ENCODE data around the gene SMAD2.

The SMAD2 gene

DNA sequence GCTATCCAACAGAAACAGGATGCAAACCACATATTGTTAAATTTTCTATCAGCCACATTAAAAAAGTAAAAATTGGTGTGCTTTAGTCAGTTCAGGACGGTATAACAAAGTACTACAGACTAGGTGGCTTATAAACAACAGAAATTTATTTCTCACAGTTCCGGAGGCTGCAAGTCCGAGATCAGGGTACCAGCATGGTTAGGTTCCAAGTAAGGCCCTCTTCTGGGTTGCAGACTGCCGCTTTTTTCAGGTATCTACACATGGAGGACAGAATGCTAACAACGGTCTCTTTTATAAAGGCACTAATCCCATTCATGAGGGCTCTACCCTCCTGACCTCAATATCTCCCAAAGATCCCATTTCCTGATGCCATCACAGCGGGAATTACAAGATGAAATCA lies 10.5 kb downstream of the SMAD2 start:
- Mint-ChIP-seq H3K4me3 (no peak overlapping the region), H3K4me1 (peaks cover 25% of the 10 kb centered on the region), H3K9me3 (no peaks in the 10 kb centered on the region), H3K27ac (no peak overlapping the region), H3K36me3 (peaks cover 13% of the 10 kb centered on the region), H3K27me3 (no peaks in the 10 kb centered on the region)
- ATAC-seq (ENCODE audit: low read depth) (no peak), DNase-seq (ENCODE audit: low spot score in 2 of 2) (no peak)

DNA sequence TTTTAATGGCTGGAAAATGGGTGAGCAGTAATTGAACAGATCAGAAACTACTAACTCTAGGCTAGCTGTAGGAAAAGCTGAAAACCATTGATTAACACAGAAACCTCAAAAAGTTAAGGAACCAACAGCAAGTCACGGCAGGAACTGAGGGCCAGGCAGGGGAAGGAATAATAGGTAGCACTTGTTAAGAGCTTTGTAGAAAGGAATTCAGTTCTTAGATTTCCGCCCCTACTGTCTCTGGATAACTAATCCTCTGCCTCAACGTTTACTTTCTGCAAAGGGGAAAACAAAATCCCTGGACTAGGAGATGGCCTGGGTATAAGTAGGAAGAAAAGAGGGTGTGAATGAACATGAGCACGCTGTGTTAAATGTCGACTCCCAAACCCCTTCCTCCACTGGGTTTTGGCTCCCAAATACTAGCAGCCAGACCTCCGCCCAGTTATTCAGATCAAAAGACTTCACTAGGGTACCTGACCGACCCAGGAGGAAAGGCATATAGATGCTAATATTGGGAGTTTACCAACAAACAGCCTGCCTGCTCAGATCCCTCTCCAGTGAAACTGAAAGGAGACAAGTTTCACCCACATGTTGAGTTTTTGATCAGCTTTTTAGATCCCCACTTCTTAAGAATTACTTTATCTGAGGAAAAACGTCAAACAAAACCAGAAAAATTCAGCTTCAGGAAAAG lies 12.4 kb downstream of the SMAD2 start:
- Mint-ChIP-seq H3K27me3 (no peaks in the 10 kb centered on the region), H3K27ac (no peak overlapping the region), H3K9me3 (no peaks in the 10 kb centered on the region), H3K4me3 (no peak overlapping the region), H3K36me3 (peaks cover 13% of the 10 kb centered on the region), H3K4me1 (peaks cover 26% of the 10 kb centered on the region)
- DNase-seq (ENCODE audit: low spot score in 2 of 2) (no peak), ATAC-seq (ENCODE audit: low read depth) (no peak)

DNA sequence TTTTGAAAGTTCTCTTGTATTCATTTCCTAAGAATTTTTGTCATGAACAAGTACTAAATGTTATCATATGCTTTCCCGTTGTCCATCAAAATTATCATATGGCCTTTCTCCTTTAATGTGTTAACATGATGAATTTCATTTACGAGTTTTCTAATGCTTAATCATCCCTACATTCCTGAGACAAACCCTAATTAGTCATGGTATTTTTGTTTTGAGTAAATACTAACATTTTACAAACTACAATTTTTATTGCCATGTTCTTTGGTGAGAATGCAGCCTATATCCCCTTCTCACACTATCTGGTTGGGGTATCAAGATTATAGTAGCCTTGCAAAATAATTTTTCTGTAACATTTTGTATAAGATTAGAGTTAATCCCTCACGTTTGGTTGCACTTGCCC lies 14.5 kb downstream of the SMAD2 start:
- H3K27ac Mint-ChIP-seq, result no peak overlapping the region
- ATAC-seq (ENCODE audit: low read depth), result no peak
- H3K4me1 Mint-ChIP-seq, result peaks cover 28% of the 10 kb centered on the region
- no peaks in the 10 kb centered on the region for H3K9me3 Mint-ChIP-seq
- no peak for DNase-seq (ENCODE audit: low spot score in 2 of 2)
- no peak overlapping the region for H3K4me3 Mint-ChIP-seq
- H3K27me3 Mint-ChIP-seq, result no peaks in the 10 kb centered on the region
- H3K36me3 Mint-ChIP-seq, result peaks cover 19% of the 10 kb centered on the region

DNA sequence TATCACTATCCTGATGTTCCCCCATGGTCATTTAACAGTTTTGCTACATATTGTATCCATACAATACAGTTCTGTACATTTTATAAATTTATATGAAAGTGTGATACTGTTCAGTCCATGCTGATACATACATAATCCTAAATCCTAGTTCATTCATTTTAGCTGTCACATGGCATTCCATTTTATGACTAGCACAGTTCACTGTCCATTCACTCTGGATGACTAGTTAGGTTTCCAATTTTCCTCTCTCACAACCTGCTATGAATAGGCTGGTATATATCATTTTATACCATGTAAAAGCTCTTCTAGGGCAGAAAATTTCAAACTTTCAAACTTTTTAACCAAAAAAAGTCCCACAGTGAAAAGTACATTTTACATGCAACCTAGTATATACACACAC lies 15.2 kb downstream of the SMAD2 start:
- Mint-ChIP-seq H3K9me3 (no peaks in the 10 kb centered on the region), H3K4me1 (peaks cover 28% of the 10 kb centered on the region), H3K36me3 (peaks cover 19% of the 10 kb centered on the region), H3K27me3 (no peaks in the 10 kb centered on the region), H3K4me3 (no peak overlapping the region), H3K27ac (no peak overlapping the region)
- DNase-seq (ENCODE audit: low spot score in 2 of 2), result no peak
- no peak for ATAC-seq (ENCODE audit: low read depth)

DNA sequence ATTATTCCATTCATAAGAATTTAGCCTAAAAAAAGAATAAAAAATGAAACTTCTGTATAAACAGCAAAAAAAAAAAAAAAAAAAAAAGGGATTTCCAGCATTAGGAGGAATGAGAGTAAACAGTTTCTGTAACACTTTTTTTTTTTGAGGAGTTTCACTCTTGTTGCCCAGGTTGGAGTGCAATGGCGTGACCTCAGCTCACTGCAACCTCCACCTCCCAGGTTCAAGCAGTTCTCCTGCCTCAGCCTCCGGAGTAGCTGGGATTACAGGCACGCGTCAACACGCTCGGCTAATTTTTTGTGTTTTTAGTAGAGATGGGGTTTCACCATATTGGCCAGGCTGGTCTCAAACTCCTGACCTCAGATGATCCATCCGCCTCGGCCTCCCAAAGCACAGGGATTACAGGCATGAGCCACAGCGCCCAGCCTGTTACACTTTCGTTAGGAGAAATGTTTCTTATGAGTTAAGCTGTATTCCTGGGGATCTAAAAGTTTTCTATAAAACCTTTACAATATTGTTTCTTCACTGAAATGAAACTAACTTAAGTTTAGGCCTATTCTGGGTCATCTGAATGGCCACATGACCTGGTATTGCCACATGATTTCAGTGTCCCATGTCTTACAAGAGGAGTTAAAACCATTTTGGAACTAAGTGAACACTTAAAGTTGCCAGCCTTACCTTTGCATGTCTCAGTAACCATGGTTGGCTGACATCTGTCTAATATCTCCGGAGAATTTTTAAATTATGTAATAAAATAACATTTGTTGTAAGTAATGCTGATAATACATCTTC lies 17.5 kb downstream of the SMAD2 start:
- ATAC-seq (ENCODE audit: low read depth) (no peak), DNase-seq (ENCODE audit: low spot score in 2 of 2) (no peak)
- Mint-ChIP-seq H3K4me1 (peaks cover 27% of the 10 kb centered on the region), H3K4me3 (no peak overlapping the region), H3K9me3 (no peaks in the 10 kb centered on the region), H3K27ac (no peak overlapping the region), H3K27me3 (no peaks in the 10 kb centered on the region), H3K36me3 (peaks cover 25% of the 10 kb centered on the region)

DNA sequence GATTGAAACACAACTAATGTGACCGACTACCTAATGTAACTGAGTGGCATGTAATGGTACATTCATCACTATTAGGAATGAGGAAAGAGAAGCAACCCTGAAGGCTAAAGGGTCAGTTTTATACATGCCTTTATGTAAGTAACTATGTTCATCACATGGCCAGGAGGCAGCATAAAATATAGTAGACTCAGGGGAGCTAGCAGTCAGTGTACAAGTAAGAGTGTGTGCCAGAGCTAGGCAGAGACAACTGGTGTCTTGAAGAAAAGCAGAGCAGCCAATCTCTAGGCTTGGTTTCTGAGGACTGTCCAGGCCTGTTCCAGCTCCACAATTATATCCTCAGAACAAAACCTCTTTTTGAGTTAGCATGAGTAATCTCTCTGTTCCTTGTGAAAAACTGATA lies 18.1 kb downstream of the SMAD2 start:
- Mint-ChIP-seq H3K36me3 (peaks cover 29% of the 10 kb centered on the region), H3K9me3 (no peaks in the 10 kb centered on the region), H3K27ac (no peak overlapping the region), H3K27me3 (no peaks in the 10 kb centered on the region), H3K4me3 (no peak overlapping the region), H3K4me1 (peaks cover 26% of the 10 kb centered on the region)
- ATAC-seq (ENCODE audit: low read depth) (no peak), DNase-seq (ENCODE audit: low spot score in 2 of 2) (no peak)

DNA sequence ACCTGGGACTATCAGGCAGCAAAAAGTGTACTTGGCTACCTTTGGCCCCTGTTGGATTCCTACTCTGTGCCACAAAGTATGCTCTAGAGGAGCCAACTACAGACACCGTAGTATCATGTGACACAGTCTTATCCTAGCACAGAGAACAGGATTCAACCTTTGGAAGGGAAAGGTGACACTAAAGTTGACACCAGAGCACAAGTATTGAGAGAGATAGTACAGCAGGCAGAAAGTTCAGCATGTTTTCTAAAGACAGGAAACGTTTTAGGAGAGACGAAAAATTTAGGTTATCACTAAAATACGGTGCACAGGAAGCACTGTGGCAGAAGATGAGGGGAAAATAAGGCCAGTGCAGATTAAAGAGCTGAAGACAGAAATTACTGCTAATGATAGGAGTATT lies 18.6 kb downstream of the SMAD2 start:
- Mint-ChIP-seq H3K27ac (no peak overlapping the region), H3K27me3 (no peaks in the 10 kb centered on the region), H3K4me3 (no peak overlapping the region), H3K36me3 (peaks cover 32% of the 10 kb centered on the region), H3K9me3 (peaks cover 4% of the 10 kb centered on the region), H3K4me1 (peaks cover 23% of the 10 kb centered on the region)
- no peak for DNase-seq (ENCODE audit: low spot score in 2 of 2)
- no peak for ATAC-seq (ENCODE audit: low read depth)

DNA sequence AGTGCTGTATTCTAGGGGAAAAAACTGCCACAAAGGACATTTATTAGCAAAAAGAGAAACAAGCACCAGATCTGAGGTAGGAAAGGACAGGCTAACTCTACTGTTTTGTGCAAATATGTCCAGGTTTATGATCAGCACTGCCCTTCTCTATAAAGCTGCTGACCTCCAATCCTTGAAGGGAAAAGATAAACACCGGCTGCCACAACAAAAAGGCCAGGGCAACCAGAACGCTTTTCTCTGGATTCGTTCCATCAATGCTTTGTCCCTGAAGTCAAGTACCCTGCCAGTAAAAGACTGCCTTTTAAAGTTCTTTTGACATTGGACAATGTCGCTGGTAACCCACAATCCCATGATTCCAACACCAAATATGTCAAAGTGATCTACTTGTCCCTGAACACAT lies 21.0 kb downstream of the SMAD2 start:
- Mint-ChIP-seq H3K4me1 (peaks cover 15% of the 10 kb centered on the region), H3K27ac (no peak overlapping the region), H3K4me3 (no peak overlapping the region), H3K27me3 (no peaks in the 10 kb centered on the region), H3K36me3 (peaks cover 34% of the 10 kb centered on the region), H3K9me3 (peaks cover 7% of the 10 kb centered on the region)
- ATAC-seq (ENCODE audit: low read depth) (no peak), DNase-seq (ENCODE audit: low spot score in 2 of 2) (no peak)

DNA sequence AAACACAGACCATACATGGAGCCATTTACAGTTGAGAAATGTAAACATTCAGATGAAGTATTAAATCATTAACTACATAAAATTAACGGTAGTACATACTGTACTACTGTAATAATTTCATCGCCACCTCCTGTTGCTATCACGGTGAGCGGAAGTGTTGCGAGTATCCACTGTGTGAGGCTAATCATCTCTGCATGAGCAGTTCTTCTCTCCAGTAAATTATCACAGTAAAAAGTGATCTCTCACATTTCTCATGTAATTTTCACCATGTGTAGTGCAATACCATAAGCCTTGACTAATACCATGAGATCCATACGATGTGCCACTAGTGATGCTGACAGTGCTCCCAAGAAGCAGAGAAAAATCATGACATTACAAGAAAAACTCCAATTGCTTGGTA lies 21.9 kb downstream of the SMAD2 start:
- no peak overlapping the region for H3K27ac Mint-ChIP-seq
- no peak overlapping the region for H3K4me3 Mint-ChIP-seq
- peaks cover 16% of the 10 kb centered on the region for H3K4me1 Mint-ChIP-seq
- DNase-seq (ENCODE audit: low spot score in 2 of 2) (no peak), ATAC-seq (ENCODE audit: low read depth) (no peak)
- peaks cover 42% of the 10 kb centered on the region for H3K36me3 Mint-ChIP-seq
- no peaks in the 10 kb centered on the region for H3K27me3 Mint-ChIP-seq
- peaks cover 10% of the 10 kb centered on the region for H3K9me3 Mint-ChIP-seq

DNA sequence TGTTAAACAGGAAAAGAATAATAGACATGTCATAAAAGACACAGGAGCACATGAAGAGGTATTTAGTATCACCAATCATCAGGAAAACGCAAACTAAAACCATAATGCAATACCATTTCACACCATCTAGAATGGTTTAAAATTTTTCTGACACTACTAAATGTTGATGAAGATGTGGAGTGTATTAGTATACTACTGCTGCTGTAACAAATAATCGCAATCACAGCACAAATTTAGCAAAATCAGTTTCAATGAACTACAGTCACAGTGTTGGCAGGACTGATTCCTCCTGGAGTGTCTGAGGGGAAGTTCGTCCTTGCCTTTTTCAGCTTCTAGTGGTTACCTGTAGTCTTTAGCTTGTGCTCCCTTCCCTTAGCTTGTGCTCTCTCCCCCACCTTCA lies 24.1 kb downstream of the SMAD2 start:
- peaks cover 23% of the 10 kb centered on the region for H3K4me1 Mint-ChIP-seq

DNA sequence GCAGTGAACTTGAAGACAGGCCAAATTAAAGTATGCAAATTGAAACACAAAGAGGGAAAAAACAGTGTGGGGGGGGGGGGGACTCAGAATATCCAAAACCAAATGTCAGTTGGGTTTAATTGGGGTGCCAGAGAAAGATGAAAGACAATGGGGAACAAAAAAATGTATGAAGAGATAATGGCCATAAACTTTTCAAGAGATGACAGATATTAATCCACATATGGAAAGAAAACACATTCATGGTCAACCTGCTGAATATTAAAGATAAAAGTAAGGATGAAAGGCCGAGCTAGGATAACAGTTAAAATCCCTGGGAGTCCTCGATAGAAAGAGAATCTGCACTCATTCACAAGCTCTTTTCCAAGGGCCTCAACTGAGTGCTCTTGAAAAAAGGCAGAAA lies 26.6 kb downstream of the SMAD2 start:
- peaks cover 25% of the 10 kb centered on the region for H3K9me3 Mint-ChIP-seq
- no peaks in the 10 kb centered on the region for H3K27me3 Mint-ChIP-seq
- H3K27ac Mint-ChIP-seq, result no peak overlapping the region
- H3K36me3 Mint-ChIP-seq, result peaks cover 40% of the 10 kb centered on the region
- ATAC-seq (ENCODE audit: low read depth) (no peak), DNase-seq (ENCODE audit: low spot score in 2 of 2) (no peak)
- H3K4me1 Mint-ChIP-seq, result peaks cover 17% of the 10 kb centered on the region
- no peak overlapping the region for H3K4me3 Mint-ChIP-seq

More for the DNA sequence above, 24.1 kb downstream of the SMAD2 start:
- Mint-ChIP-seq H3K27ac (no peak overlapping the region), H3K4me3 (no peak overlapping the region), H3K27me3 (no peaks in the 10 kb centered on the region), H3K9me3 (peaks cover 20% of the 10 kb centered on the region), H3K36me3 (peaks cover 46% of the 10 kb centered on the region)
- no peak for DNase-seq (ENCODE audit: low spot score in 2 of 2)
- ATAC-seq (ENCODE audit: low read depth), result no peak

DNA sequence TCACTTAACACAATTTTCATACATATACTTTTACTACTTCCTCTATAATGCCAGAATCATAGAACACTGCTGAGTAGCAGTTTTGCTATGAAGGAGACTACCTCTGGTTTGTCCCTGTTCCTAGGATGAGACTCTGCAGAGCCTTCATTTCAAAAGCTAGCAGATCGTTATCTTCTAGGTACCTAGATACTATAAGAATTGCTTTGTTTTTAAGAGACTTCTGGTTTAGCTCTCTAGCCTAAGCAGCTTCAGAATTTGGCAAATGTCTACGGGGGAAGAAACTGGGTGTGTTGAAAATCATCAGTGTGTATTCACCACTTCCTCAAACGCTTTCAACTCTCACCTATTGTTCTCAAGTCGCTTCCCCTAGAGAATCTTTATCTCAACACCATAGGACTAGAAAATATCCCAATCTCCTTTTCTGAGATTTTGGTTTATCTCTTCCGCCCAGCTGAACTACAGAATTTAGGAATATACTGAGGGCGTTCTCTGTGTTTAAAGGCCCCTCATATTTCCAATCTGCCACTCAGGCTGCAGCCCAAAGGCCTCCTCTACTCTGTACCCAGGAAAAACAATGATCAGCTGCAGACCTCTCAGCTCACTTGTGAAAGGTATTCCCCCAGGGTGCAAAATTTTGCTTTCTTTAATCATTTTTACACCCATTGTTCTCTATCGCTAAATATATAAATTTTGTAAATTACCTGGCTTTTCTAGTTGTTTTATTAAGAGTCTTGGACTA lies 28.7 kb downstream of the SMAD2 start:
- peak; percentile 97 for ATAC-seq (ENCODE audit: low read depth)
- Mint-ChIP-seq H3K27me3 (no peaks in the 10 kb centered on the region), H3K36me3 (peaks cover 28% of the 10 kb centered on the region), H3K4me1 (peaks cover 17% of the 10 kb centered on the region), H3K9me3 (peaks cover 20% of the 10 kb centered on the region), H3K4me3 (peak overlapping the region; percentile 0), H3K27ac (no peak overlapping the region)
- peak; percentile 15 to 21 for DNase-seq (ENCODE audit: low spot score in 2 of 2)

DNA sequence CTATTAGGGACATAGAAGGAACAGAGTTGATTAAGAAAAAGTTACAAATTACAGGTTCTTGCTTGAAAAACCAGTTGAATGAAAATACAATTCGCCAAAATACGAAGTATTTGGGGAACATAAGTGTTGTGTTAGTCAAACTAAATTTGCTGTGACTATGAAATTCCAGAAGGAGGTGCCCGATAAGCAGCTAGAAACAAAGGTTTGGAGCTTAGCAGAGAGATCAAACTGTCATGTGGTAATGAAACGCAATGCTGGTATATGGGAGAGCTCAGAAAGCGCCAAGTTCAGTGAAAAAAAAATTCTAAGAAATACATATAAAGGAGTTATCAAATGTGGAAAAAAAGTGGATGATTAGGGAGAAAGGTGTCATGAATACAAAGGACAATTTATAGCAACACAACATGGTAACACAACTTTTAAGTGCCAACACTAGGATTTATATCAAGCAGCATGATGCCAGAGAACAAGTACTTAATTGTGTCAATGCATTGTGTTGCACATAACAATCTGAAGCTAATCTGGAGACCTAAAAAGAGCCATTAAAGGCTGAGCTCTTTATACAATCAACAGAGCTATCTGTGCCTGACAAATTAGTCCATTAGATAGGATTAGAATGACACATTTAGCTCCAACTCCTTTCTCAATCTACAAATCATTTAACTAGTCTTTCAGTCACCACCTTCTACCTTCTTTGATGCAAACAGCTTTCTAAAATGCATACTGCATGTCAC lies 31.2 kb downstream of the SMAD2 start:
- Mint-ChIP-seq H3K27me3 (no peaks in the 10 kb centered on the region), H3K4me1 (peaks cover 20% of the 10 kb centered on the region), H3K36me3 (peaks cover 39% of the 10 kb centered on the region), H3K9me3 (peaks cover 18% of the 10 kb centered on the region), H3K4me3 (no peak overlapping the region), H3K27ac (no peak overlapping the region)
- ATAC-seq (ENCODE audit: low read depth) (no peak), DNase-seq (ENCODE audit: low spot score in 2 of 2) (no peak)

DNA sequence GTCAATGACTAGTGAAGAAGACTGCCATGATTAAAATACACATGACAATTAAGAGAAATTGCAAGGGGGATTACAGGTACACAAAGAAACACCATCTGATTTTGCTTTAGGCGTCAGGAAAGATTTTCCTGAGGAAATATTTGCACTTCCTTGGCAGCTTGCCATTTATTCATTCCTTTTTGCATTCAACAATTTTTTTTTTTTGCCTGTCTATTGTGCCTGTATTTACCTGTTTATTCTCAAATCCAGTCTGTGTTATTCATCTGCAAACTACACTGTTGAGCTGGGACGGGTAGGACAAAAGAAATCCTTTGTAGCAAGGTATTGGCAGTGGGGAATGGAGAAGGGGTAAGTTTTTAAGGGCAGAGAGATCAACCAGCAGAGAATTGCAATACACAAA lies 31.8 kb downstream of the SMAD2 start:
- no peak for ATAC-seq (ENCODE audit: low read depth)
- Mint-ChIP-seq H3K27me3 (no peaks in the 10 kb centered on the region), H3K36me3 (peaks cover 37% of the 10 kb centered on the region), H3K4me1 (peaks cover 20% of the 10 kb centered on the region), H3K9me3 (peaks cover 16% of the 10 kb centered on the region), H3K4me3 (no peak overlapping the region), H3K27ac (no peak overlapping the region)
- no peak for DNase-seq (ENCODE audit: low spot score in 2 of 2)

Measured in memory B cell (primary cell).